IMR-90 (cell line): ENCODE measurements around the gene PLIN5. TPM values are rescaled to one million over a fixed set of nuclear protein-coding genes. Genes with fewer than 3 reads are reported as not detected.

Experiments
- ATAC-seq: fragments of 200-7000 bp; cut with Tn5 transposase; 2 replicates; pipeline ENCODE4 v1.9.1; 2020; ENCODE audit warnings: low read depth, mild to moderate bottlenecking, moderate library complexity
- BruUV-seq: library from RNA; stranded (reverse); fragments of 400-500 nt; replicated peaks from 2 replicates; lab custom pipeline; 2021; lab: Mats Ljungman, UMichigan
- CTCF ChIA-PET: fragments of 300-600 bp; formaldehyde crosslinking; extraction: SDS; loops from one replicate; lab custom pipeline; 2021; ENCODE audit warnings: antibody characterized with exemption; lab: Yijun Ruan, JAX
- POLR2A ChIA-PET: fragments of 300-600 bp; sonication (Branson Sonifier 250); formaldehyde crosslinking; loops from one replicate; lab custom pipeline; 2022; ENCODE audit warnings: antibody characterized with exemption; ENCODE audit not compliant: unreplicated experiment; lab: Charles Lee
- DNase-seq: peaks from one replicate; pipeline ENCODE4 v3.0.0; 2013
- H2AFZ ChIP-seq: replicated peaks from 2 replicates; pipeline ENCODE3; 2013; ENCODE audit warnings: low read length, mild to moderate bottlenecking; ENCODE audit not compliant: poor library complexity
- H2AK5ac ChIP-seq: 2 replicates; pipeline ENCODE4 v1.6.1; 2013; ENCODE audit warnings: low read depth, low read length, inconsistent platforms
- H2AK9ac ChIP-seq: replicated peaks from 2 replicates; pipeline ENCODE3; 2013; ENCODE audit warnings: mild to moderate bottlenecking, low read depth, low read length, moderate library complexity; ENCODE audit not compliant: poor library complexity
- H2BK120ac ChIP-seq: 2 replicates; pipeline ENCODE4 v1.6.1; 2013; ENCODE audit warnings: low read depth, low read length, inconsistent platforms
- H2BK15ac ChIP-seq: 3 replicates; pipeline ENCODE4 v1.6.1; 2013; ENCODE audit warnings: low read depth, low read length, inconsistent platforms
- H2BK20ac ChIP-seq: 2 replicates; pipeline ENCODE4 v1.6.1; 2013; ENCODE audit warnings: low read depth, mild to moderate bottlenecking, inconsistent platforms, low read length, moderate library complexity
- H2BK5ac ChIP-seq: 2 replicates; pipeline ENCODE4 v1.6.1; 2013; ENCODE audit warnings: mild to moderate bottlenecking, low read depth, low read length, inconsistent platforms; ENCODE audit not compliant: poor library complexity, severe bottlenecking
- H3K14ac ChIP-seq: replicated peaks from 2 replicates; pipeline ENCODE4 v1.6.1; 2013; ENCODE audit warnings: low read depth, low read length, inconsistent platforms
- H3K18ac ChIP-seq: 2 replicates; pipeline ENCODE4 v1.6.1; 2013; ENCODE audit warnings: low read depth, low read length, control low read depth
- H3K23ac ChIP-seq: 2 replicates; pipeline ENCODE4 v1.6.1; 2013; ENCODE audit warnings: low read depth, low read length, inconsistent platforms
- H3K27ac ChIP-seq: 2 replicates; pipeline ENCODE4 v1.5.1; 2013; ENCODE audit warnings: mild to moderate bottlenecking, control low read depth, low read length; ENCODE audit not compliant: insufficient read depth
- H3K27me3 ChIP-seq: 2 replicates; pipeline ENCODE4 v1.6.1; 2013; ENCODE audit warnings: low read length; ENCODE audit not compliant: control insufficient read depth, insufficient read depth
- H3K36me3 ChIP-seq: 2 replicates; pipeline ENCODE4 v1.6.1; 2013; ENCODE audit warnings: low read length, mixed read lengths; ENCODE audit not compliant: control insufficient read depth, insufficient read depth
- H3K4ac ChIP-seq: 2 replicates; pipeline ENCODE4 v1.6.1; 2013; ENCODE audit warnings: low read depth, low read length, inconsistent platforms
- H3K4me1 ChIP-seq: 2 replicates; pipeline ENCODE4 v1.6.1; 2013; ENCODE audit warnings: low read length, mixed read lengths; ENCODE audit not compliant: control insufficient read depth, insufficient read depth
- H3K4me2 ChIP-seq: 2 replicates; pipeline ENCODE4 v1.6.1; 2013; ENCODE audit warnings: low read depth, mild to moderate bottlenecking, control low read depth, low read length, moderate library complexity
- H3K4me3 ChIP-seq: 2 replicates; pipeline ENCODE4 v1.5.1; 2013; ENCODE audit warnings: low read depth, mild to moderate bottlenecking, control low read depth, low read length, moderate library complexity; ENCODE audit not compliant: insufficient read depth
- H3K56ac ChIP-seq: 2 replicates; pipeline ENCODE4 v1.6.1; 2013; ENCODE audit warnings: low read length, inconsistent platforms; ENCODE audit not compliant: insufficient read depth; ENCODE audit errors: extremely low read depth
- H3K79me1 ChIP-seq, 2 experiments: 2 replicates each; pipeline ENCODE4 v1.6.1; 2013; ENCODE audit warnings: low read length in 2 of 2, inconsistent platforms in 1 of 2, low read depth in 1 of 2
- H3K9ac ChIP-seq: 2 replicates; pipeline ENCODE4 v1.6.1; 2013; ENCODE audit warnings: low read depth, low read length, control low read depth
- H3K9me1 ChIP-seq: 2 replicates; pipeline ENCODE4 v1.6.1; 2013; ENCODE audit warnings: low read length, inconsistent platforms; ENCODE audit not compliant: insufficient read depth
- H3K9me3 ChIP-seq: 2 replicates; pipeline ENCODE4 v1.6.1; 2013; ENCODE audit warnings: low read length; ENCODE audit not compliant: control insufficient read depth, insufficient read depth
- H4K20me1 ChIP-seq: 2 replicates; pipeline ENCODE4 v1.6.1; 2013; ENCODE audit warnings: low read length, inconsistent platforms; ENCODE audit not compliant: insufficient read depth
- H4K5ac ChIP-seq: 2 replicates; pipeline ENCODE4 v1.6.1; 2013; ENCODE audit warnings: mild to moderate bottlenecking, low read depth, low read length, control low read depth
- H4K8ac ChIP-seq, 2 experiments: 2 replicates each; pipeline ENCODE4 v1.6.1; 2013; ENCODE audit warnings: low read depth in 2 of 2, low read length in 2 of 2, control low read depth in 1 of 2, inconsistent platforms in 1 of 2
- H4K91ac ChIP-seq: 2 replicates; pipeline ENCODE4 v1.6.1; 2013; ENCODE audit warnings: low read depth, low read length, inconsistent platforms; ENCODE audit not compliant: insufficient read depth
- CHD1 ChIP-seq: IDR thresholded peaks from 2 replicates; pipeline ENCODE4 v1.6.1; 2012; ENCODE audit warnings: low read depth, low read length, improper control_type of control experiment
- RAD21 ChIP-seq: IDR thresholded peaks from 2 replicates; pipeline ENCODE4 v1.6.1; 2012; ENCODE audit warnings: low read length, improper control_type of control experiment
- RFX5 ChIP-seq: IDR thresholded peaks from 2 replicates; pipeline ENCODE4 v1.8.0; 2012; ENCODE audit warnings: low read depth, mild to moderate bottlenecking, low read length, moderate library complexity
- WGBS, 2 experiments: methylation state at CpG; one replicate each; pipeline versions ENCODE4 v1.1.5 to v1.1.7; 2013; ENCODE audit warnings: missing lambda C conversion rate in 2 of 2; ENCODE audit not compliant: insufficient read length in 1 of 2; ENCODE audit errors: extremely low coverage in 2 of 2; 5-methylcytosine and 5-hydroxymethylcytosine counted together
- dilution Hi-C: fragments of 300-500 bp; cut with HindIII; formaldehyde crosslinking; loops from one replicate; pipeline ENCODE4 v1.14.3; 2018; ENCODE audit warnings: low sequenced_read_pairs; ENCODE audit not compliant: unreplicated experiment
- in situ Hi-C: fragments of 300-500 bp; cut with MboI; formaldehyde crosslinking; loops from 3 replicates; pipeline ENCODE4 v1.14.3; 2019; ENCODE audit warnings: low sequenced_read_pairs, inconsistent platforms, mixed read lengths
- intact Hi-C: fragments of 100-400 bp; cut with micrococcal nuclease; formaldehyde crosslinking; loops from 2 replicates; pipeline ENCODE4 v1.10.0; 2022
- polyA plus RNA-seq, 3 experiments: library from polyadenylated mRNA; depleted of rRNA; stranded (reverse); fragments of >200 nt; gene quantifications; 2 replicates each; pipeline ENCODE4 v1.2.3, GENCODE V29; 2012; ENCODE audit warnings: low replicate concordance in 1 of 3
- total RNA-seq: library from RNA; depleted of rRNA; stranded (reverse); fragments of >200 nt; gene quantifications from 2 replicates; pipeline ENCODE4 v1.2.3, GENCODE V29; 2012

The PLIN5 gene
- total and polyA plus RNA-seq, 2 of the 4 experiments (the other 2 are of a cell fraction), result not detected

GRCh38 chr19:4498694-4499093 lies 36.3 kb downstream of the PLIN5 start:
- Histone ChIP-seq H3K4me2 (no peak overlapping the region), H4K20me1 (no peaks in the 10 kb centered on the region), H3K18ac (no peak overlapping the region), H3K36me3 (peaks cover 75% of the 10 kb centered on the region), H3K4ac (no peak overlapping the region), H4K8ac (no peak overlapping the region), H3K4me1 (no peaks in the 10 kb centered on the region), H3K9me3 (no peaks in the 10 kb centered on the region), H2BK5ac (no peak overlapping the region), H3K27ac (no peak overlapping the region), H4K91ac (no peak overlapping the region), H3K14ac (no peak overlapping the region), H2BK15ac (no peak overlapping the region), H2BK20ac (no peak overlapping the region), H2BK120ac (no peak overlapping the region), H3K23ac (no peak overlapping the region), H3K9ac (no peak overlapping the region), H3K27me3 (no peaks in the 10 kb centered on the region), H3K56ac (no peak overlapping the region), H3K4me3 (no peak overlapping the region), H2AFZ (no peak overlapping the region), H2AK5ac (no peak overlapping the region), H3K9me1 (no peaks in the 10 kb centered on the region), H2AK9ac (no peak overlapping the region), H3K79me1 (no peaks in the 10 kb centered on the region), H4K5ac (no peak overlapping the region)
- no peak for DNase-seq
- in situ Hi-C loops, result no loop called here
- no TSS peak for BruUV-seq
- ChIA-PET POLR2A (no interaction called here), CTCF (no interaction called here)
- dilution Hi-C loops, result no loop called here
- no peak for TF ChIP-seq RFX5
- no peak for TF ChIP-seq CHD1
- no peak for TF ChIP-seq RAD21
- ATAC-seq, result no peak
- 60% methylated on average over 1 of the region's 12 CpGs; no CpG with 5 or more reads in 1 of the 2 experiments for WGBS, 2 experiments
- intact Hi-C loops, result no loop called here
